ENCODE data around the gene NAGA.

DNA sequence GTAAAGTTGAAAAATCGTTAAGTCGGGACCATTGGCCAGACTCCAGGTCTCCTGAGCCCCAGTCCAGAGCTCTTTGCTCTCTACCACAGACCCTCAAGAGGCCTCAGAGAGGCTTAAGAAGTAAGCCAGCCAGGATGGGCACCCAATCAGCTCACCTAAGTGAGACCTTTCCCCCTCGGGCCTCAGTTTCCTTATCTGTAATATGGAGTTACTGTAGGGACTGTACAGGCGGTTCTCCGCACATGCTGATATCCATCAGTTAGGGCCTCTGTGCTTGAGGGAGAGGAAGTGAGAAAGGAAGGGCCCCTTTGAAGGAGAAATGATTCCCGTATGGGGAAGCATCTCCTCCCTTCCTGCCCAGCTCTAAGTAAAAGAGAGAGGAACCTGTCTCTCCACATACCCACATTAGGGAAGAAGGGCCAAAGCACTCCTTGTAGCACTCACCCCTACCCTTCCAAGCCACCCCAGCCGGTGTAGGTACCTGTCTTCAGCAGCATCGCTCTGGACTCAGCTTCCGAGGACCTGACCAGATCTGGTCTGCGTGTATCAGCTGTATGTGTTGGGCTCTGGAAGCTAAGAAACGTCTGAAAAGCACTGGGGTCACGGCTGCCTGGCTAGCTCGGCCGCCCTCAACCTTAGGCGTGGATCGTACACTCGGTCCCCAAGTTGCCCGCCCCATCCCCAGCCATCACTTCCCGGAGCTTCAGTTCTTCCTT lies 653 bp downstream of the NAGA start:
- TF ChIP-seq POLR2A (IDR thresholded peaks at IDR 0.05), result no peak
- TF ChIP-seq, protein P1, sequence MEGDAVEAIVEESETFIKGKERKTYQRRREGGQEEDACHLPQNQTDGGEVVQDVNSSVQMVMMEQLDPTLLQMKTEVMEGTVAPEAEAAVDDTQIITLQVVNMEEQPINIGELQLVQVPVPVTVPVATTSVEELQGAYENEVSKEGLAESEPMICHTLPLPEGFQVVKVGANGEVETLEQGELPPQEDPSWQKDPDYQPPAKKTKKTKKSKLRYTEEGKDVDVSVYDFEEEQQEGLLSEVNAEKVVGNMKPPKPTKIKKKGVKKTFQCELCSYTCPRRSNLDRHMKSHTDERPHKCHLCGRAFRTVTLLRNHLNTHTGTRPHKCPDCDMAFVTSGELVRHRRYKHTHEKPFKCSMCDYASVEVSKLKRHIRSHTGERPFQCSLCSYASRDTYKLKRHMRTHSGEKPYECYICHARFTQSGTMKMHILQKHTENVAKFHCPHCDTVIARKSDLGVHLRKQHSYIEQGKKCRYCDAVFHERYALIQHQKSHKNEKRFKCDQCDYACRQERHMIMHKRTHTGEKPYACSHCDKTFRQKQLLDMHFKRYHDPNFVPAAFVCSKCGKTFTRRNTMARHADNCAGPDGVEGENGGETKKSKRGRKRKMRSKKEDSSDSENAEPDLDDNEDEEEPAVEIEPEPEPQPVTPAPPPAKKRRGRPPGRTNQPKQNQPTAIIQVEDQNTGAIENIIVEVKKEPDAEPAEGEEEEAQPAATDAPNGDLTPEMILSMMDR (IDR thresholded peaks at IDR 0.05), result no peak

All from body of pancreas (tissue), 4 donors.